H4 (cell line): ENCODE data around the gene TMEM178A. TPM values are rescaled to one million over a fixed set of nuclear protein-coding genes. Genes with fewer than 3 reads are reported as not detected.

Source experiments
- DNase-seq: peaks from one replicate; pipeline ENCODE4 v3.0.0-alpha.2; 2015; ENCODE audit warnings: low spot score
- total RNA-seq: library from RNA; depleted of rRNA; stranded (reverse); fragments of >200 nt; shearing (Covaris generic); gene quantifications from 2 replicates; pipeline ENCODE4 v1.2.3, GENCODE V29; 2014

Gene TMEM178A
- total RNA-seq, 1 experiment from 2014 or later, result not detected

DNA sequence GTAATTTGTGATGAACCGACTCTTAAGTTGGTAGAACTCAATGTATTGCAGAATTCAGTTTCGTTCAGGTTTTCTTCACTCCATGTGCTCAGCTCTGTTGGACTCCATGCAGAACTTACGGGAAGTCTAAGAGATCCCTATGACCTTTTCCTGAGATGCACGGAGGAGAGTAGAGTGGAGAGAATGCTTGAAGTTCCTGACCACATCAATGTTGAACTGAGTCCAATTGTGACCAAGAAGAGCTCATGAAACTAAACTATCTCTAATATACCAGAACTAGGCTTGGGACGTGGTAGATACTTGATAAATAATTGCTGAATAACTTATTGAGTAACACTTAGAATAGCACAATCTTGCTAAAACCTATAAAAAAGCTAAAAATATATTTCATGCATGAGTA lies 47.2 kb downstream of the TMEM178A start:
- no peak for DNase-seq

DNA sequence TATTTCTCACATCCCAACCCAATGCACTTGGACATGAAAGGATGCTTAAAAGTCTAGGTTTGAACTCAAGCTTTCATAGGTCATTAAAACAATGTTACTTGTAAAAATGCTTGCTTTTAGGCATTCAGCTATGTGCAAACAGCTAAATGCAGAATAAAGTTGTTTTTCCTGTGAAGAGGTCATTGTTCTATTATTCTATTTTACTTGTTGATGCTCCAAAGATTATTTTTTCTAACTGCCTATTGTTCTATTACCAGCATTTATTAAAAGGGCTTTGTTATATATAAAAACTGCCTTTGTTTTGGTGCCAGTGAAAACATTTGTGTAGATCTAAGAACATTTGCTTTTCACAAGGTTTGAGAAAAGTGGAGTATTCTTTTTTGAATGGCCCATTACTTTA lies 49.4 kb downstream of the TMEM178A start:
- no peak for DNase-seq

DNA sequence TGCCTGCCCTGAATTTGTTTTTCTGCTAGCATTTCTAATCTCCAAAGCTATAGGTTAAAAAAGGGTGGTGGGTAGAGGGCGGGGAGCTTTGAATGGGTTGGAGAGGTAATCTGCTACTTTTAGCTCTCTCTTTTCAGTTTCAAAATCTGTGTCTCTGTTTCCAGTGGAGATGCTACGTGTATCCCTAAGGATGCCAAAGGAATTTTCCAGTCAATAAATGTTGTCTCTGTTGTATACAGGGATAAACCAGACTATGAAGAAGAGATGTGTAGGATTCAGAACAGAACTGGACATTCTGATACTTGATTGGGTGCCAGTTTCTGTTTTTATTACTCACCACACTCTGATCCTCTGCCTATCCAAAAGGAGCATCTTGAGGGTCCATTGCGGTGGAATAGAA lies 50.1 kb downstream of the TMEM178A start:
- DNase-seq, result no peak

DNA sequence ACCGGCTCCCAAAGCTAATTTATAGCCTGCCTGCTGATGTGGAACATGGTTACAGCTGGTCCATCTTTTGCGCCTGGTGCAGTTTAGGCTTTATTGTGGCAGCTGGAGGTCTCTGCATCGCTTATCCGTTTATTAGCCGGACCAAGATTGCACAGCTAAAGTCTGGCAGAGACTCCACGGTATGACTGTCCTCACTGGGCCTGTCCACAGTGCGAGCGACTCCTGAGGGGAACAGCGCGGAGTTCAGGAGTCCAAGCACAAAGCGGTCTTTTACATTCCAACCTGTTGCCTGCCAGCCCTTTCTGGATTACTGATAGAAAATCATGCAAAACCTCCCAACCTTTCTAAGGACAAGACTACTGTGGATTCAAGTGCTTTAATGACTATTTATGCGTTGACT lies 51.4 kb downstream of the TMEM178A start:
- no peak for DNase-seq

DNA sequence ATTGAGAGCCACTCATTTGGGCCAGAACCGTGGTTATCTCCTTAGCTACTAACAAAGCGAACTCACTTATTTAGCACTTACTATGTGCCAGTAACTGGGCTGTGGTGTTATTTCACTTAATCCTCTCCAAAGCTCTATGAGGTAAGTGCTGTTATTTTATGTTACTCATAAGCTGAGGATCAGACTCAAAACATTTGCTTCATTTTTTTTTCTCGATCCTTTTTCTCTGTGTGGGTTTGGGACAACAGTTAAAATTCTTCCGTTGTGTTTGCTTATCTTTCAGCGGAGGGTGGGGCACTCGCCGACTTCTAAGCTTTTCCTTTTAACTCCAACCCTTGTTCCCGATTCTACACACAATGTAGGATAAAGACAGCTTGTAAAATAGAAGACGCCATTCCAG lies 52.8 kb downstream of the TMEM178A start:
- DNase-seq, result no peak

DNA sequence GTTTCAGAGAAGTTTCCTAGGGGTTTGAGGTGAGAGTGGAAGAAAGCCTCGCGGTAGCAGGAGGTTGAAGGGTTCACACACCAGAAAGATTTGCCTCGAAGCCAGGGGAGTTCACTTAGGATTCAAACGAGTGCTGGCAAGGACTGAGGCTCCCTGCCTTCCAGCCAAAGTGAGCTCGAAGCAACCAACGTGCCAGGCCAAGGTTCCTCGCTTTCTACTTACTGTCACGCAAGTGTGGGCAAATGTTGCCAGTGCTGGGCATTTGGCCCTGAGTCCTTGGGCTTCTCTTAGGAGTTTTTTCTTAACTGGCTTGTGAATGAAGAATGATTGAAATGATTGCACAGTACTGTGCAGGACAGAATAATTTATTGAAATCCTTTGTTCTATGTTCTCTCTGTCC lies 53.6 kb downstream of the TMEM178A start:
- DNase-seq, result no peak

DNA sequence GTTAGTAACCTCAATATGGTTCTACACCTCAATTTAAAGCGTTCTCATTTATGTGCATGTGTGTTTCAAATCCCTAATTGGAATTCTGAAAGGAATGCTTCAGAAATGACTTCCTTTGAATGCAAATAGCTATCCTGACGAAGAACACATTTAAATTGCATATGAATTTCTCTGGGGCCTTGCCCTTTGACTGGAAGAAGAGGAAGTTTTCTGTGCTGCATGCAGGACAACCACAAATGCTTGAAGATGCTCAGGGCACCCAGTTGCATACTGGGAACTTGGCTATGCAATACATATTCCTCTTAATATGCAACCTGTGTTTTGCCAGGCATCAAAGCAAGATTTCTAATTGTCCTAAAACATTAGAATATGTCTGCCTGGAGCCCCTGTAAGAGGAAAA lies 55.3 kb downstream of the TMEM178A start:
- DNase-seq, result no peak

DNA sequence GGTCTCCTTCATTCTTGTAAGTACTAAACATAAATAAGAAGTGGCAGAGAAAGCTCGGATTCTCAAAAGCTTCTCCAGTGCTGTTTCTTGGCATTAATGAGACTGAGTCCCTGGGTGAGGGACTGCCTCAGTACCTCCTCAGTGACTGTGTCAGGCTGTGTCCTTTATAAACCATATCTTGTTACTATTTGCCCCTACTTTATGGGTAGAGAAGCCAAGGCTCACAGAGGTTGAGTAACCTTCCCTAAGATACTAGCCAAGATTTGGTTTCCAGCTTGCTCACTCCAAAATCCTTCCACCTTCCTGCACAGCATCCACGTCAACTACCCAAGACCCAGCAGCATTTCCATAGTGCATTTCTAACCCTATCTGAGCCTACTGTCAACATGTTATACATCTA lies 57.8 kb downstream of the TMEM178A start:
- no peak for DNase-seq

DNA sequence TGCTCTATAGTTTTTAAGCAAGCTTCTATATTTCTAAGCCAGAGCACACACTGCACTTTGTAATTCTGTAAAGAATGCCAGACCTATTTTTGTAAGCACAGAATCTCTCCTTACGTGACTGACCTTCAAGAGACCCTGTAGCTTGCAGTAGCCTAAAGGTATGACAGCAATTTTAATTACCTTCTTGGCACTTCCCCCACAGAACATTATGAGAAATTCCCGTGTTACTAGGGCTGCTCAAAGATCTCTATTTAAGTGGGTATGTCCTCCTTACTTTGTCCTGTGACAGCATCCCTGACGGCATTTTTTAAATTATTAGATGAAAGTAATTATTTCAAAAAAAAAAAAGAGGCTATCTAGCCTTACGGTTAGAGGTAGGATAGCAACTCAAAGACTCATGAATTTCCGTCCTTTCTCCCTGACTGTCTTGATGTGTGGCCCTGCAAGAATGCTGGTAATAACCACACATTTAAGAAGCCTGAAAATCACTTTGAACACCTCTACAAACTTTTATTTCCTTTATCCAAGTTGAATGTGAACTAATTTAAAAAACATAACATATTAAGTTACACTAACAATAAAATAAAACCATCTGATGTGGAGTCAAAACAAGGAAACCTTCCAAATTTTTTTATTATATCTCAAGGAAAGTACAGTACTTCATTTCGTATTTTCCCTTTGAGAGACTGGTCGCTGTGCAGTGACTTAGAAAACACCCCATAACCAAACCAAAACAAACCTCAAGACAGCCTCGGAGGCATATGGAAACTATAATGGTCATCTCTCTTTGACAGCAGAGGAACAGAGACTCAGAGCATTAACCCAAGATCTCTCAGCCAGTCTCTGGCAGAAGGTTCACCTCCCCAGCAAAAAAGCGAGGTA lies 58.5 kb downstream of the TMEM178A start:
- no peak for DNase-seq

DNA sequence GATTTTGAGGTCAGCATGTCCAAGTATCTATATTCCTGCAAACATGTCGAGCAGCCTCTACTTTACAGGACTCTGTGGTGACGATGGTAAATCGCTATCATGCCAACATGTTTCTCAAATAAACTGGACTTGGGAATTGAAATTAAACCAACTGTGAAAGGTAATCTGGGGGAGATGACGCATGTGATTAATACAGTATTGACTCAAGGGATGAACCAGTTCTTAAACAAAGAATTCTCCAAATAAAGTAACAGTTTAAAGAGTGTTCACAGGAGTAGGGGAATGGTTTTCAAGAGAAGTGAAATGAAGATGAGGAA lies 59.1 kb downstream of the TMEM178A start:
- DNase-seq, result no peak

DNA sequence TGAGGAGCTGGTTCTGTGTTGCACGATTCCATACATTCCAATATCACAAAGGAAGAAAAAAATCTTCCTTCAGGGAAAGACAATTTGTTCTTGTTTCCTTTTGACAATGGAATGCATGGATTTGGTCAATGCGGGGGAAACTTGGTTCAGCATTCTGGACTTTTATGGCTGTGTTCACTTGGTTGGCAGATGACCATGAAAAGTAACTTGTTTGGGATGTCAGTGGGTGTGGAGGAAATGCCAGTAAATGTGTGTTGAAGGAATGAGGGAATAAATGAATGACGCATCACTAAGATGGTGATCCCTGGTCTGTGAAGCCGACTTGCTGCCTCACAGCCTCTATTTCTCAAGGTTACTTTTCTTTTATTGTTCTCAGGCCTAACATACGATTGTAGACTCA lies 59.7 kb downstream of the TMEM178A start:
- DNase-seq, result no peak

DNA sequence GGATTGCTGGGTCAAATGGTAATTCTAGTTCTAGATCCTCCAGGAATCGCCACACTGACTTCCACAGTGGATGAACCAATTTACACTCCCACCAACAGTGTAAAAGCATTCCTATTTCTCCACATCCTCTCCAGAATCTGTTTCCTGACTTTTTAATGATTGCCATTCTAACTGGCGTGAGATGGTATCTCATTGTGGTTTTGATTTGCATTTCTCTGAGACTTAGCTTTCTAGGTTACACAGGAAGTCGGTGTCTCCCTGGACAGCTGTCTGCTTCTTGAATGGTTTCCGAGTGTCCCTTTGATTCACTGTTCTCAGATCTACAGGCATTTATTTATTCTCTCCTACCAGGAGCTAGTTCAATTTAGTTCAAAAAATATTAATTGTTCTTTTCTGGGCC lies 62.4 kb downstream of the TMEM178A start:
- peak; percentile 59 for DNase-seq

DNA sequence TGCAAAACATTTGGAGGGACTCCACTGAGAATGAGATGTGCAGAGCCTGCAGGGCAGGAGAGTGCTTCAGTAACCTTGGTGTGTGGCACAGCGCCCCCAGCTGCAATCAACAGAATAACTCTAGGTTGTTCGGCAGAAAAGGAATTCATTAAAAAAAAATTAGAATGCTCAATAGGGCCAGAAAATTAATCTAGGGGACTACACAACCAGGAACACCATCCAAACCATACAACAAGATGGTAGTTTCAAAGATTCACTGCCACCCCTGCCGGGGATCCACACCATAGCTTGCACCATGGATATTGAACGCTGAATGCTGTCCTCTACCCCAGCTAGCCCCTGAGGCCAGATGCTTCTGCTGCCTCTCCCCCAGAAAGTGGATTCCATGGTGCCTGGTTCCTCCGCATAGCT lies 63.2 kb downstream of the TMEM178A start:
- DNase-seq, result peak; percentile 60

DNA sequence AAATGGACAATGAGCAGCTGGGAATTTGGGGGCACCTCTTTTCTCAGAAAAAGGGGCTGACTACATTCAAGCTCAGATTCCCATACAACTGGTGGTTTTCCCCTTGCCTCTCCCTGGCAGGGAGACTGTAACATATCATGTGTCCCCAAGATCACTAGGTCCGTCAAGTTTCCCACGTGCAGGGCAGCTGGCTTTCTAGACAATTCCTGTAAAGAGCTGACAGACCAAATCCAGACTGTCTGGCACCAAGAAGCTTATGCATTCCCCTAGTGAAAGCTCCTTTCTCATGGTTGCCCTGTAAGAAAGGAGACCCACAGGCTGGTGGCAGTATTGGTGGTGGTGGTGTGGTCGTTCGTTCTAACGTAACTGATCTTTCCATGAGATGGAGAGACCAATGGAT lies 64.6 kb downstream of the TMEM178A start:
- no peak for DNase-seq

DNA sequence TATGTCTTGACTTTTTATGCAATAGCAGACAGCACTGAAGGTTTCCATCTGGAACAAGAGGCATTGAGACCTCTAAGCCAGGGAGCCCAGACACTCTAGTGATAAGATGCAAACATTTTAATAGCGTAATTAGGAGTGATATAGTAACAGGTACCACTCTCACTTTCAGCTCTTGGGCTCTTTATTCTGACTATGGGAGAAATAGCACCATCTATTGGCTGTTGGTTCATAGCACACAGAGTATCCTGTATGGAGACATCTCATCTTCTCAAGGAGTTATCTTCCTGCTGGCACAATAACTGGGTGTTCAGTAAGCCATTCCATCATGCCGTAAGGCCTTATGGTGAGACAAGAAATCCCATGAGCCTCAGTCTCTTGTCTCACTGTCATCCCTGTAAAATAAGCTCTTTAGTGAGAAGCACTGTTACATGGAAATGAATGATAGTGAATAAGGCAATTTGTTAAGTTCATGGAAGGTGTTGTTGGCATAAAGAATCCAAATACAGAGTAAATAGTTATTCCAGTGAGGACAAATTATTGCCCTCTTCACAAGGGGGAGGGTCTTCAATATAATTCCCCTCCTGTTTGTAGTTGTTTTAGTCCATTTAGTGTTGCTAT lies 65.1 kb downstream of the TMEM178A start:
- peak; percentile 36 for DNase-seq

DNA sequence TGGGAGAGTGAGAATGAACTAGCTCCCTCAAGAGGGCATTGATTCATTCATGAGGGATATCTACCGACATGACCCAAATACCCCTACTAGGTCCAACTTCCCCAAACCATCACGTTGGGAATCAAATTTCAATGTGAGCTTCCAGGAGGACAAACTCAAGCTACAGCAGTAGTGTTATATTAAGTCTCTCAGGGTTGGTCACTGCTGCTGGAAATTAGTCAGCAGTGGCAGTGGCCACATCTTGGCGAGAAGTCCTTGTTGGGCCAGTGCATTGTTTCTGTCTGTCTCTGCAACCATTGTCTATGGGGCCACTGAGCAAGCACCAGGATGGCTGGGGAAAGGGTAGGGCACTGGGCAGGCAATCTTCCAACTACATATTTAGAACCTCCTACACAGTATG lies 65.8 kb downstream of the TMEM178A start:
- no peak for DNase-seq

DNA sequence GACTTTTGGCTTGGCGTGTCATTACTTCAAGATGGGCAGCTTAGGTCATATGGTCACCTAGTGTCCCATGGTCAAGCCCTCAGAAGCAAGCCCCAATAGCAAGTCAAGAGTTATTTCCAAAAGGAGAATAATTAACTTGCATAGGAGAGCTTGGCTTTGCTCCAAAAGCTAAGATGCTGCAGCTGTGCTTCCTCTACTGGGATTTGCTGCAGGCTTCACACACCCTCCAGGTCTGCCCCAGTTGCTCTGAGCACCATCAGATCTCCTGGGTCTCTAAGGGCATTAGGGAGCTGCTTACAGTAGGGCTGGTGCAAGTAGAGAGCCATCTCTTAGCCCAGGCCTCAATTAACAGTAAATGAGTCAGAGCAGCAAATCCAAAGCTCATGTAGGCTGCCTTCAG lies 66.8 kb downstream of the TMEM178A start:
- no peak for DNase-seq

DNA sequence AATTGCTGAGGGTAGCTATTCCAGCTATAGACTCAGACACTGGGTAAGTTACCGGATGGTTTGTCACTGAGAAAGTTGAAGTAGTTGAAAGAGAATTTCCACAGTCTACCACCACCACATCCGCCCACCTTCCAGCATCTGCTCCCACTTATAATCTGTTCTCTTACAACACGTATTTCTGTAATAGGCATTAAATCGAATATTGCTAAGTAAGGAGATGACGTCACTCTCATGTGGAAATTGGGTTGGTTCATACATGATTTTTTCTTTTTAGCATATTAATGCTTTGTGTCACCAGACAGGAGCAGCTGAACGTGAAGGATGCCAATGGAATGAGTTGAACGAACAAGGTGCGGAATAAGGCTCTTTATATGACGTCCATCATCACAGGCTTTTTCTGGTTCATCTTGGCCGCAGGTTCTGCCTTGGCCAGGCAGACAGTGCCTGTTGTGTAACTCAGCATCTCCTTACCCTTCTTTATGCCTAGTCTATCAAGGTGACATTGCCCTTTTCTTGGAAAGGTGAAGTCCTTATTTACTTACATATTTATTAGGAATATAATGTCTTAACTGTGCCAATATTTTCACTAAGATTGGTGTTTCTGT lies 67.5 kb downstream of the TMEM178A start:
- DNase-seq, result no peak

DNA sequence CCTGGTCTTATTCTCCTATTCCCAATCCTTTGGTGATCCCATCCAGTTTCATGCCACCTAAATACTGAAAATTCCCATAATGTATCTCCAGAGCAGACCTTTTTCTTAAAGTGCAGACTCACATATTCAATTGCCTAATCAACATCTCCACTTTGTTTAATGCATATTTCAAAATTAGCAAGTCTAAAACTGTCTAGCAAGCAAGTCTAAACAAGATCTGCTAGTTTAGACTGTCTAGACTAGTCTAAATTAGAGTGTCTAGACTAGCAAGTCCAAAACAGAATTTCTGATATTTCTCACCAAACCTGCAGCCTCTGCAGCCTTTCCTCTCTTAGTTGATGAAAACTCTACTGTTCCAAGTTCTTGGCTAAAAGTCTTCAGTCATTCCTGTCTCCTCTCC lies 68.7 kb downstream of the TMEM178A start:
- no peak for DNase-seq

DNA sequence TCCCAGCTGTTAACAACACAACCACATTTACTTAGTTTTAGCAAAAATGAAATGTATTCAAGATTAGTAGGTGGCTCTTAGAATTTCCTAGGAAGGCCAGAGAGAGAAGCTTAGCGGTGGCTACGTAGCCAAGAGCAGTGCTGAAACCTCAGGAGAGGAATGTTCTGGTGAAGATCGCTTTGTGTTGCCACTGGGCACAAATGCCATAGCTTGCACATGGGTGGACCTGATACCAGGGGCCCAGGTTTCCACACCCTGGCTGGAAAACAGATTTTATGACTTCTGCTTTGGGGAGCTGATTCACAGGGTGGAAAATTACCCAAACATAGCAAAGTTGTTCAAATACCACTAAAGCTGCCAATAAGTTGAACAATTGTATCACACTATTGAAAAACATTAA lies 69.9 kb downstream of the TMEM178A start:
- no peak for DNase-seq

DNA sequence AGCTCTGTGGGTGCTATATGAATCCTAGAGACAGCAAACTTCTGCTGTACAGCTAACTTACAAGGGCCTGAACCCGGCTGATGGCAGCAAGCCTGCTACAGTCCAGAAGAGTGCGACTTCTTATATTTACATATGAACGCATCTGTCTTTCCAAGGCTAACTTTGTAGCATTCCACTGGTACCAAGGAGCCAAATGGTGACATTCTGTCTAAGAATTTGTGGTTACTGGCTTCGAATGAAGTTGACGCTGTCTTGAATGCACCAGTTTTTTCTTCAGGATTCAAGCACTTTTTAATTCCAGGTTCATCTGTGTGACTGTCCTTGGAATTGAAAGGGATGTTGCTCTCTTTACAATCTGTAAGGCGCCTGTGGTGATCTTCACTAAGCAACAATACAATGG lies 70.9 kb downstream of the TMEM178A start:
- peak; percentile 75 for DNase-seq

DNA sequence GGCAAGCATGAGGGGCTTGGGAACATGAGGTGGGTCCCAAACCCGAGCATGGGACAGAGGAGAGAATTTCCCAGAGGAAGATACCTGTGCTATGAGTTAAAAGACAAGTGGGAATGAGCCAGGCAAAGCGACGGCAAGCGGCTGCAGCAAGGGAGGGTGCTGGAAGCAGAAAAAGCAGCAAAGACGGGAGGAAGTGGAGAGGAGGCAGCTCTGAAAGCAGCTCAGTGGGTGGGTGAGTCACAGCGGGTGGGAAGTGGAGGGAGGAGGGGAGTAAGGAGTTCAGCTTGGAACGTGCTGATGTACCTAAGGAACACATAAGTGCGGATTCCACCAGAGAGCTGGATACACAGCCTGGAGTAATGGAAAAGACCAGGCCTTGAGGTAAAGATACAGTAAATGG lies 71.9 kb downstream of the TMEM178A start:
- peak; percentile 72 for DNase-seq

DNA sequence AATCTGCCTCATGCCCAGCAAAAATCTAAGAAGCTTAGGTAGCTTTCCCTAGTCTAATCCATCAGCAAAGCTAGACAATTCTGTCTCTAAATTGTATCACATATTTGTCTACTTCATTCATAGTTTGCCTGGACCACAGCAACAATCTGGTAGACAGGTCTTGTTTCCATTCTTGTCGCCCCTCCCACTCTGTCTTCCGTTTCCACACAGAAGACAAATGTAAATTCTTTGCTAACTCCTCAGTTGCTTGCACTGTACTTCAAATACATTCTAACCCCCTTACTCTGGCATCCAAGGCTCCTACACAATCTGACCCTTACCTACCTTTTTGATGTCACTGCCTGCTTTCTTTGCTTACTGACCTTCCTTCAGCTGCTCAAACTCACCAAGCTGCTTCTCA lies 73.2 kb downstream of the TMEM178A start:
- no peak for DNase-seq
